IMR-90 (cell line): ENCODE data around the gene FNIP2. TPM values are rescaled to one million over a fixed set of nuclear protein-coding genes. Genes with fewer than 3 reads are reported as not detected.

ENCODE experiments used
- ATAC-seq: fragments of 200-7000 bp; cut with Tn5 transposase; 2 replicates; pipeline ENCODE4 v1.9.1; 2020; ENCODE audit warnings: low read depth, mild to moderate bottlenecking, moderate library complexity
- BruUV-seq: library from RNA; stranded (reverse); fragments of 400-500 nt; replicated peaks from 2 replicates; lab custom pipeline; 2021; lab: Mats Ljungman, UMichigan
- CTCF ChIA-PET: fragments of 300-600 bp; formaldehyde crosslinking; extraction: SDS; loops from one replicate; lab custom pipeline; 2021; ENCODE audit warnings: antibody characterized with exemption; lab: Yijun Ruan, JAX
- POLR2A ChIA-PET: fragments of 300-600 bp; sonication (Branson Sonifier 250); formaldehyde crosslinking; loops from one replicate; lab custom pipeline; 2022; ENCODE audit warnings: antibody characterized with exemption; ENCODE audit not compliant: unreplicated experiment; lab: Charles Lee
- DNase-seq: peaks from one replicate; pipeline ENCODE4 v3.0.0; 2013
- H2AFZ ChIP-seq: replicated peaks from 2 replicates; pipeline ENCODE3; 2013; ENCODE audit warnings: low read length, mild to moderate bottlenecking; ENCODE audit not compliant: poor library complexity
- H2AK5ac ChIP-seq: 2 replicates; pipeline ENCODE4 v1.6.1; 2013; ENCODE audit warnings: low read depth, low read length, inconsistent platforms
- H2AK9ac ChIP-seq: replicated peaks from 2 replicates; pipeline ENCODE3; 2013; ENCODE audit warnings: mild to moderate bottlenecking, low read depth, low read length, moderate library complexity; ENCODE audit not compliant: poor library complexity
- H2BK120ac ChIP-seq: 2 replicates; pipeline ENCODE4 v1.6.1; 2013; ENCODE audit warnings: low read depth, low read length, inconsistent platforms
- H2BK15ac ChIP-seq: 3 replicates; pipeline ENCODE4 v1.6.1; 2013; ENCODE audit warnings: low read depth, low read length, inconsistent platforms
- H2BK20ac ChIP-seq: 2 replicates; pipeline ENCODE4 v1.6.1; 2013; ENCODE audit warnings: low read depth, mild to moderate bottlenecking, inconsistent platforms, low read length, moderate library complexity
- H2BK5ac ChIP-seq: 2 replicates; pipeline ENCODE4 v1.6.1; 2013; ENCODE audit warnings: mild to moderate bottlenecking, low read depth, low read length, inconsistent platforms; ENCODE audit not compliant: poor library complexity, severe bottlenecking
- H3K14ac ChIP-seq: replicated peaks from 2 replicates; pipeline ENCODE4 v1.6.1; 2013; ENCODE audit warnings: low read depth, low read length, inconsistent platforms
- H3K18ac ChIP-seq: 2 replicates; pipeline ENCODE4 v1.6.1; 2013; ENCODE audit warnings: low read depth, low read length, control low read depth
- H3K23ac ChIP-seq: 2 replicates; pipeline ENCODE4 v1.6.1; 2013; ENCODE audit warnings: low read depth, low read length, inconsistent platforms
- H3K27ac ChIP-seq: 2 replicates; pipeline ENCODE4 v1.5.1; 2013; ENCODE audit warnings: mild to moderate bottlenecking, control low read depth, low read length; ENCODE audit not compliant: insufficient read depth
- H3K27me3 ChIP-seq: 2 replicates; pipeline ENCODE4 v1.6.1; 2013; ENCODE audit warnings: low read length; ENCODE audit not compliant: control insufficient read depth, insufficient read depth
- H3K36me3 ChIP-seq: 2 replicates; pipeline ENCODE4 v1.6.1; 2013; ENCODE audit warnings: low read length, mixed read lengths; ENCODE audit not compliant: control insufficient read depth, insufficient read depth
- H3K4ac ChIP-seq: 2 replicates; pipeline ENCODE4 v1.6.1; 2013; ENCODE audit warnings: low read depth, low read length, inconsistent platforms
- H3K4me1 ChIP-seq: 2 replicates; pipeline ENCODE4 v1.6.1; 2013; ENCODE audit warnings: low read length, mixed read lengths; ENCODE audit not compliant: control insufficient read depth, insufficient read depth
- H3K4me2 ChIP-seq: 2 replicates; pipeline ENCODE4 v1.6.1; 2013; ENCODE audit warnings: low read depth, mild to moderate bottlenecking, control low read depth, low read length, moderate library complexity
- H3K4me3 ChIP-seq: 2 replicates; pipeline ENCODE4 v1.5.1; 2013; ENCODE audit warnings: low read depth, mild to moderate bottlenecking, control low read depth, low read length, moderate library complexity; ENCODE audit not compliant: insufficient read depth
- H3K56ac ChIP-seq: 2 replicates; pipeline ENCODE4 v1.6.1; 2013; ENCODE audit warnings: low read length, inconsistent platforms; ENCODE audit not compliant: insufficient read depth; ENCODE audit errors: extremely low read depth
- H3K79me1 ChIP-seq, 2 experiments: 2 replicates each; pipeline ENCODE4 v1.6.1; 2013; ENCODE audit warnings: low read length in 2 of 2, inconsistent platforms in 1 of 2, low read depth in 1 of 2
- H3K9ac ChIP-seq: 2 replicates; pipeline ENCODE4 v1.6.1; 2013; ENCODE audit warnings: low read depth, low read length, control low read depth
- H3K9me1 ChIP-seq: 2 replicates; pipeline ENCODE4 v1.6.1; 2013; ENCODE audit warnings: low read length, inconsistent platforms; ENCODE audit not compliant: insufficient read depth
- H3K9me3 ChIP-seq: 2 replicates; pipeline ENCODE4 v1.6.1; 2013; ENCODE audit warnings: low read length; ENCODE audit not compliant: control insufficient read depth, insufficient read depth
- H4K20me1 ChIP-seq: 2 replicates; pipeline ENCODE4 v1.6.1; 2013; ENCODE audit warnings: low read length, inconsistent platforms; ENCODE audit not compliant: insufficient read depth
- H4K5ac ChIP-seq: 2 replicates; pipeline ENCODE4 v1.6.1; 2013; ENCODE audit warnings: mild to moderate bottlenecking, low read depth, low read length, control low read depth
- H4K8ac ChIP-seq, 2 experiments: 2 replicates each; pipeline ENCODE4 v1.6.1; 2013; ENCODE audit warnings: low read depth in 2 of 2, low read length in 2 of 2, control low read depth in 1 of 2, inconsistent platforms in 1 of 2
- H4K91ac ChIP-seq: 2 replicates; pipeline ENCODE4 v1.6.1; 2013; ENCODE audit warnings: low read depth, low read length, inconsistent platforms; ENCODE audit not compliant: insufficient read depth
- BHLHE40 ChIP-seq: fragments of 150-350 bp; IDR thresholded peaks from 2 replicates; pipeline ENCODE4 v1.6.1; 2016; ENCODE audit warnings: mild to moderate bottlenecking, low read depth, low read length
- CHD1 ChIP-seq: IDR thresholded peaks from 2 replicates; pipeline ENCODE4 v1.6.1; 2012; ENCODE audit warnings: low read depth, low read length, improper control_type of control experiment
- FOS ChIP-seq: fragments of 150-350 bp; IDR thresholded peaks from 2 replicates; pipeline ENCODE4 v1.6.1; 2016; ENCODE audit warnings: low read depth, low read length
- MAFK ChIP-seq: IDR thresholded peaks from 2 replicates; pipeline ENCODE4 v1.6.1; 2012; ENCODE audit warnings: low read depth, low read length, improper control_type of control experiment
- MXI1 ChIP-seq: IDR thresholded peaks from 2 replicates; pipeline ENCODE4 v1.6.1; 2012; ENCODE audit warnings: low read depth, mild to moderate bottlenecking, low read length, moderate library complexity, borderline replicate concordance
- POLR2A ChIP-seq: IDR thresholded peaks from 2 replicates; pipeline ENCODE4 v1.6.1; 2012; ENCODE audit warnings: mild to moderate bottlenecking, low read depth, low read length
- RAD21 ChIP-seq: IDR thresholded peaks from 2 replicates; pipeline ENCODE4 v1.6.1; 2012; ENCODE audit warnings: low read length, improper control_type of control experiment
- RCOR1 ChIP-seq: IDR thresholded peaks from 2 replicates; pipeline ENCODE4 v1.6.1; 2012; ENCODE audit warnings: mild to moderate bottlenecking, low read length, improper control_type of control experiment; ENCODE audit not compliant: insufficient replicate concordance
- RFX5 ChIP-seq: IDR thresholded peaks from 2 replicates; pipeline ENCODE4 v1.8.0; 2012; ENCODE audit warnings: low read depth, mild to moderate bottlenecking, low read length, moderate library complexity
- SMC3 ChIP-seq: fragments of 150-350 bp; IDR thresholded peaks from 2 replicates; pipeline ENCODE4 v1.6.1; 2016; ENCODE audit warnings: low read depth, mild to moderate bottlenecking, antibody characterized with exemption, low read length, moderate library complexity
- WGBS, 2 experiments: methylation state at CpG; one replicate each; pipeline versions ENCODE4 v1.1.5 to v1.1.7; 2013; ENCODE audit warnings: missing lambda C conversion rate in 2 of 2; ENCODE audit not compliant: insufficient read length in 1 of 2; ENCODE audit errors: extremely low coverage in 2 of 2; 5-methylcytosine and 5-hydroxymethylcytosine counted together
- dilution Hi-C: fragments of 300-500 bp; cut with HindIII; formaldehyde crosslinking; loops from one replicate; pipeline ENCODE4 v1.14.3; 2018; ENCODE audit warnings: low sequenced_read_pairs; ENCODE audit not compliant: unreplicated experiment
- in situ Hi-C: fragments of 300-500 bp; cut with MboI; formaldehyde crosslinking; loops from 3 replicates; pipeline ENCODE4 v1.14.3; 2019; ENCODE audit warnings: low sequenced_read_pairs, inconsistent platforms, mixed read lengths
- intact Hi-C: fragments of 100-400 bp; cut with micrococcal nuclease; formaldehyde crosslinking; loops from 2 replicates; pipeline ENCODE4 v1.10.0; 2022
- polyA plus RNA-seq, 3 experiments: library from polyadenylated mRNA; depleted of rRNA; stranded (reverse); fragments of >200 nt; gene quantifications; 2 replicates each; pipeline ENCODE4 v1.2.3, GENCODE V29; 2012; ENCODE audit warnings: low replicate concordance in 1 of 3
- total RNA-seq: library from RNA; depleted of rRNA; stranded (reverse); fragments of >200 nt; gene quantifications from 2 replicates; pipeline ENCODE4 v1.2.3, GENCODE V29; 2012
- TF ChIP-seq, protein P1 (sequence below): fragments of 150-350 bp; IDR thresholded peaks from 2 replicates; pipeline ENCODE4 v1.6.1; 2016; ENCODE audit warnings: low read depth, mild to moderate bottlenecking, low read length, moderate library complexity, borderline replicate concordance
- TF ChIP-seq, protein P2 (sequence below): conservative IDR thresholded peaks from 2 replicates; pipeline ENCODE4 v1.5.1; 2012; ENCODE audit warnings: mild to moderate bottlenecking, low read depth, low read length, improper control_type of control experiment

Gene FNIP2
- total and polyA plus RNA-seq, 2 of the 4 experiments (the other 2 are of a cell fraction), result 4.7 to 24.6 TPM

DNA sequence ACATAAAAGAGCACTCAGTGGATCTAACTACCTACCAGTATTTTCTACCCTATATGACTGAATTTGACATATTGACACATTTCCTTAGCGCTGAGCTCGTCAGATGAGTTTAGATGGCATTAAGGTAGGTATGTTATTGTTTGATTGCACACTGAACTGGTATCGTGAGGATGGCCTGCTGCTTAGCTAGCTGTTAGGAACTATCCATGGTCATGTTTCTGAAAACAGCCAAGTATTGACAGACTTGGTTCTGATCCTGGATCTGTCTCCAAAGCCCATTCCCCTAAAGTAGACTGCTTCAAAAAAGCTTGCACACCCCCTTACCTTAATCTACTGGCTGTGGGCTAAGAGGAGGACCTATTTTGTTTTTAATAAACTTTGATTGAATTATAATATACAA is 32.9 kb downstream of the FNIP2 start:
- no TSS peak for BruUV-seq
- no peak overlapping the region for H3K4me2 ChIP-seq

More for the DNA sequence above, 32.9 kb downstream of the FNIP2 start:
- H3K9ac ChIP-seq, result no peak overlapping the region
- H3K27me3 ChIP-seq, result no peaks in the 10 kb centered on the region
- no peak overlapping the region for H3K18ac ChIP-seq
- H3K27ac ChIP-seq, result no peak overlapping the region
- WGBS, 2 experiments, result no CpG with 5 or more reads among the region's 3 CpGs
- ChIA-PET POLR2A (no interaction called here), CTCF (no interaction called here)
- intact Hi-C loops, result no loop called here
- H2AK9ac ChIP-seq, result no peak overlapping the region
- in situ Hi-C loops, result no loop called here
- H4K91ac ChIP-seq, result no peak overlapping the region
- H3K9me3 ChIP-seq, result no peaks in the 10 kb centered on the region
- H2AFZ ChIP-seq, result no peak overlapping the region
- dilution Hi-C loops, result no loop called here
- H2BK120ac ChIP-seq, result no peak overlapping the region
- no peak overlapping the region for H3K23ac ChIP-seq
- no peak overlapping the region for H2BK15ac ChIP-seq
- peaks cover 9% of the 10 kb centered on the region for H3K4me1 ChIP-seq
- H2BK5ac ChIP-seq, result no peak overlapping the region
- DNase-seq (no peak), ATAC-seq (no peak)
- peaks cover 9% of the 10 kb centered on the region; the same call in 1 of the 2 replicates for H4K20me1 ChIP-seq
- no peak overlapping the region for H2BK20ac ChIP-seq
- no peak overlapping the region; the same call in 1 of the 2 replicates for H2AK5ac ChIP-seq
- no peak overlapping the region for H3K4me3 ChIP-seq
- H3K4ac ChIP-seq, result no peak overlapping the region
- H3K79me1 ChIP-seq, result peaks cover 25 to 49% of the 10 kb centered on the region in 2 experiments
- no peak overlapping the region for H4K8ac ChIP-seq
- H3K14ac ChIP-seq, result no peak overlapping the region; the same call in 1 of the 2 replicates
- H3K36me3 ChIP-seq, result no peaks in the 10 kb centered on the region
- TF ChIP-seq CHD1, result no peak
- TF ChIP-seq RFX5, result no peak
- TF ChIP-seq MXI1, result no peak
- no peak for TF ChIP-seq POLR2A
- no peak for TF ChIP-seq FOS
- TF ChIP-seq BHLHE40, result no peak
- no peak for TF ChIP-seq RCOR1
- TF ChIP-seq MAFK, result no peak
- TF ChIP-seq, protein P1, sequence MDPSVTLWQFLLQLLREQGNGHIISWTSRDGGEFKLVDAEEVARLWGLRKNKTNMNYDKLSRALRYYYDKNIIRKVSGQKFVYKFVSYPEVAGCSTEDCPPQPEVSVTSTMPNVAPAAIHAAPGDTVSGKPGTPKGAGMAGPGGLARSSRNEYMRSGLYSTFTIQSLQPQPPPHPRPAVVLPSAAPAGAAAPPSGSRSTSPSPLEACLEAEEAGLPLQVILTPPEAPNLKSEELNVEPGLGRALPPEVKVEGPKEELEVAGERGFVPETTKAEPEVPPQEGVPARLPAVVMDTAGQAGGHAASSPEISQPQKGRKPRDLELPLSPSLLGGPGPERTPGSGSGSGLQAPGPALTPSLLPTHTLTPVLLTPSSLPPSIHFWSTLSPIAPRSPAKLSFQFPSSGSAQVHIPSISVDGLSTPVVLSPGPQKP, result no peak
- TF ChIP-seq, protein P2, sequence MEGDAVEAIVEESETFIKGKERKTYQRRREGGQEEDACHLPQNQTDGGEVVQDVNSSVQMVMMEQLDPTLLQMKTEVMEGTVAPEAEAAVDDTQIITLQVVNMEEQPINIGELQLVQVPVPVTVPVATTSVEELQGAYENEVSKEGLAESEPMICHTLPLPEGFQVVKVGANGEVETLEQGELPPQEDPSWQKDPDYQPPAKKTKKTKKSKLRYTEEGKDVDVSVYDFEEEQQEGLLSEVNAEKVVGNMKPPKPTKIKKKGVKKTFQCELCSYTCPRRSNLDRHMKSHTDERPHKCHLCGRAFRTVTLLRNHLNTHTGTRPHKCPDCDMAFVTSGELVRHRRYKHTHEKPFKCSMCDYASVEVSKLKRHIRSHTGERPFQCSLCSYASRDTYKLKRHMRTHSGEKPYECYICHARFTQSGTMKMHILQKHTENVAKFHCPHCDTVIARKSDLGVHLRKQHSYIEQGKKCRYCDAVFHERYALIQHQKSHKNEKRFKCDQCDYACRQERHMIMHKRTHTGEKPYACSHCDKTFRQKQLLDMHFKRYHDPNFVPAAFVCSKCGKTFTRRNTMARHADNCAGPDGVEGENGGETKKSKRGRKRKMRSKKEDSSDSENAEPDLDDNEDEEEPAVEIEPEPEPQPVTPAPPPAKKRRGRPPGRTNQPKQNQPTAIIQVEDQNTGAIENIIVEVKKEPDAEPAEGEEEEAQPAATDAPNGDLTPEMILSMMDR, result no peak
- no peak for TF ChIP-seq RAD21
- TF ChIP-seq SMC3, result no peak
- no peak overlapping the region for H3K56ac ChIP-seq
- no peak overlapping the region for H4K5ac ChIP-seq
- H3K9me1 ChIP-seq, result peaks cover 10% of the 10 kb centered on the region
